ENCODE data around the gene CD207. TPM values are rescaled to one million over a fixed set of nuclear protein-coding genes. Genes with fewer than 3 reads are reported as not detected.
A peak's percentile ranks its signal among the peaks of the same experiment; 100 is the strongest.

The CD207 gene
- total RNA-seq, 1 donor from 2014 or later = under 0.01 TPM

DNA sequence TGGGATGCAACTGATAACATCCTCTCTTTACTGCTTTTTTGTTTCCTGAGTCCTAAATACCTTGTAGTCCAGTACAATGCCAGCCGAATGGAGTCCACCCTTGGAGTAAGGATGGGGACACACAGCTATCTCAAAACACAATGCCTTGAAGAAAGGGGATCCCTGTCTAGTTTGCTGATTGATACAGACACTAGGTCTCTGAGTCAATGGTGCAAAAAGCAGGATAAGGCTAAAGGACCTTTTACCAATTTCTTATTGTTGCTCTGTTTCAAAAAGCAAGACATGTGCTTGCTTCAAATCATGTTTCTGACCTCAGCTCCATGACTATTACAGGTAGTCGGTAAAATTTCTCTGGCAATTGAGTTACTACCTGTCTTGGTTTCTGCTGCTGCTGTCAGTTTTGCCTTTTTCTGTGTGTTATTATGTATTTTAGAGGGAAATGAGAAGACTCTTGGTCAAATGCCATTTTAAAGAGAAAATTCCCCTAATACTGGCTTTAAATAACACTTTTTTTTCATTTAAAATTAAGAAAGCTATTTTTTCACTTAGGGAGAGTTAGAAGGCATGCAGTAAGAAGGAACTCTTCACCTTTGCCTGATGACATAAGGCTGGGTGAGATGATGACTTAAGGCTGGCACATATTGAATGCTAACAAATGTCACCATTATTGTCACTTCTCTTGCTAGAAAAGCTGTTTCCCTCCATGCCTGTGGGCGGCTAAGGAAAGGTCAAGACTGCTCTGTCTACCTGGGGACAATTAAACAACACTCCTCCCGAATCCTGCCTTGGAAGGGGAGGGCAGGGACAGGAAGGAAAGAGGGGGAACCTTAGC, 40.2 kb downstream of the CD207 start:
- DNase-seq (ENCODE audit: low read depth in 2 of 2) = no peak

DNA sequence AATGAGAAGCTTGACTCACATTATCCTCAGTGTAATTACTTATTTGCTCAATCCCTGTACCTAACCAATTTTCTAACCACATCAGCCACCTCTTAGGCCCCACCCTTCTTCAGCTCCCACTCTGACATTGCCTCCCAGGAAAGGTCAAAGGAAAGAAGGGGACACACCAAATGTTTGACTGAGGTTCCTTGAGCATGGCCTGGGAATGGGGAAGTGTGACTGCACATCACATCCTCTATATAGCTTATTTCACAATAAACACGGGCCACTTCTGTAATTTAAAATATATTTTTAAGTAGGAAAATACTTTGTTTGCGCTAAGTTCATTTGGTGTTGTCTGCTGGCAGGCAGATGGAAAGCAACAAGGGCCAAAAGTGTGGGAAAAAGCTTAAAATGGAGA, 42.2 kb downstream of the CD207 start:
- no peak for DNase-seq (ENCODE audit: low read depth in 2 of 2)

DNA sequence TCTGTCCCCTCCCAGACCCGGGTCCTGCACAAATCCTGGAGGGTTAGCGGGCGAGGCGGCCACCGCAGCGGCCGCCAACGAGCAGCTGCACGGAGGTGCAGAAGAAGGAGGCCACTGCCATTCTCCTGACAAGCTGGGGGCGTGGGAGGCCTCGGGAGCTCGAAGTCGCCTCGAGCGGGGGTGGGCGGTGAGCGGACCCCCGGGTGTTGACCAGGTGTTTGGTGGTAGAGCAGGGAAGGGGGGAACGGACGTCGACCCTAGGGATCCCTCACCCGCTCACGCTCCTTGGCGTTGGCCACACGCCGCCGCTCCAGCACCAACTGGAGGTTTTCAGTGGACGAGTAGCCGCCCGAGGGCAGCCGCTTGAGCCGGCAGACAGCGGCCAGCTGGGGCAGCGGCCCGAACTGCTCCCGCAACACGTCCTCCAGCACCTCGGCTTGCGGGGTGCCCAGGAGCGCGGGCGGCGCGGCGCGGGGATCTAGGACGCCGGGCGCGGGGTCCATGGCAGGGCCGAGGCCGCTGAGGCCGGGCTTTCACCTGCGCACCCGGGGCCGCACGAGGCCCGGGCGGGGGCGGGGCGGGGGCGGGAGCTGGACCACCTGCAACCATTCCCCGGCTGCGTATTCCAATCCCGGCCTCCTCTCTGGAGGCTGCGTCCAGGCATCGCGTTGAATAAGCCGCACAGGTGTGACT, 45.3 kb downstream of the CD207 start, which contains the start of gene FIGLA:
FIGLA (minus strand) TSS at position 508 of the 693 bp plus-strand sequence; CDS start at position 503, 5 bp downstream.
- peak in 1 of 2 donors; percentile 4 for DNase-seq (ENCODE audit: low read depth in 2 of 2)

DNA sequence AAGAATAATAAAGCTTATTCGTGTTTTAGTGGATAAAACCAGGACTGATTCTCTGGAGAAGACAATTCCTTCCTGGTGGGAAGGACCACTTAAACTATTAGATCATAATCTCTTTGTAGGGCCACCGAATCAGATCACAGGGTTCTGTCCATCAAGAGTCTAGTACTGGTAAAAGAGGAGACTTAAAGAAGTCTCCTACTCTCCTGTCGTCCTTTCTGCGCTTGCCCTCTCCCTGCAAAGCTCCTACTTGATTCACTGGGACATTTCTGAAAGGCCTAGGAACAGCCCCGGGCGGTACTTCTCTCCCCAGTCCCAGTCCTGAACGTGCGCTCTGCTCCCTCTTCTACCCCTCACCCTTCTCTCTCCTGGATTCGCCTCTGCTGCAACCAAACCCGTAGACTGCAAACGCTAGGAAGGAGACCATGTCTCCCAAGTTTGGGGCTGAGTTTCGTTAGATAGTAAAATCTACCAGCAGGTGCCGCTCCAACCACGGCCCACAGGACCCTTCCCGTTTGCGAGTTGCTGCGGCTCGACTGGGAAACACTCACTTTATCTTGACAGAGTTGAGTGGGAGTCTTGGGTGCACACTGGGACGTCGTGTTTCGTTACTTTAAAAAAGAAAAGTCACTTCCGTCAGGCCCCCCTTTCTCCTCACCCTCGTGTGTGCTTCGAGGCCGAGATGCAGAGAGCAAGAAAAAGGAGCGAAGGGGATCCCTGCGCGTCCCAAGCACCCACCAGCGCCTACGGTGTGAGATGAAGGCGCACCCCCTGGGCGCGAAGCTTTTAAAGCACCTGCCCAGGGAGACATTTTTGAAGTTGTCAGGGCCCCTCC, 46.1 kb downstream of the CD207 start:
- DNase-seq (ENCODE audit: low read depth in 2 of 2) = peak; percentile 43 to 74

DNA sequence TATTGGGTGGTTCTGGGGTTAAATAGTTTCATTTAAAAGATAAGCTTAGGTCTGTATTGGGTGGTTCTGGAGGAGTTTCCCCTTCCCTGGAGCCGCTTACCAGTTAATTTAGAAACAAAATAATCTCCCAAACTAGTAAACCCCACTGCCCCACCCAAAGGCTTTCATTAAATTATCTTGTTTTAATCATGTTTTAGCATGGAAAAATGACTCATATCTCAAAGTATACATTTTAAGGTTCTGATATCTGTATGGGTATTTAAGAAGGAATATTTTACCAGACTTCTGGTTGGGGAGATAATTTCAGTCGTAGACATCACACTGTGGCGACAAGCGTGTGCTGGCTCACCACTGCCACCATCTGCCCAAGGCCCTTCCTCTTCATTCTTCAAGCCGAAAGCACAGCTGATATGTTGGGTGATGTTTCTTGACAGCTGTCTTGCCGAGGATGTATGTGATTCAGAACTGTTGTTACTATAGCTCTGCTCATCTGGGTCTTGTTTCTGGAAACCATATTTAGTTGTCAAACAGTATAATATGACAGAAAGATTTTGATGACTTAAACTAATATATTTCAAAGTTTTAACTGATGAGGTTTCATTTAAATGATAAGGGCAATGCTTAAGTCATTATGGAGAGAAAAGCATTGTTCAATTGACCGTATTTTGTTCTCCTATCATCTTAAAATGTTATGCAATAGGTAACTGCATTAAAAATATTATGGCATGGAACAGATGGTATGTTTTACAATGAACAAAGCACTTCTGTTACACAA, 50.3 kb downstream of the CD207 start:
- peak; percentile 32 to 53 for DNase-seq (ENCODE audit: low read depth in 2 of 2)

DNA sequence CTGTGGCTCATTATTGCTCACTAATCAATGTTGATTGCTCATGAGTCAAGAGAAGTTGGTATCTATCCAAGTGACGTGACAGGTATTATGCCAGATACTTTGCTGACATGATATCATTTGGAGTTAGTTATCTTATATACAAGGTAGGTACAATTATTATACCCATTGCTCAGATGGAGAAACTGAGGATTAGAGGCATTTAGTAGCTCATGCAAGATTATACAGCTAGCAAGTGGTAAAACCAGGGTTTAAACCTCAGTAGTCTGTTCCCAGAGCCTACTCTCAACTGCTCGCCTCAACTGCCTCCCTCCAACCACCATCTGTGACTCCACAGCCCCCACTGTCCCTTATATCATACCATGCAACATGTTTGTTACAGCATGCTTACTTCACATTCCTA, 51.3 kb downstream of the CD207 start:
- DNase-seq (ENCODE audit: low read depth in 2 of 2) = no peak

Other genes with a start within 250 kb of the CD207 start
- 8.0 and 23.4 TPM in 2 replicates for gene ADD2, start 67.6 kb downstream of the CD207 start, total RNA-seq
- 0.13 TPM in 1 of 2 replicates, not detected in the other for gene FIGLA, start 45.2 kb downstream of the CD207 start, total RNA-seq
- gene CLEC4F, start 15.2 kb downstream of the CD207 start, total RNA-seq = 0.13 TPM in 2 replicates
- gene VAX2, start 64.8 kb upstream of the CD207 start, total RNA-seq = not detected in 2 replicates
- gene ATP6V1B1, start 100.1 kb upstream of the CD207 start, total RNA-seq = 0.25 TPM in 1 of 2 replicates, not detected in the other
- 0.13 and 0.38 TPM in 2 replicates for gene ANKRD53, start 142.8 kb upstream of the CD207 start, total RNA-seq
- gene TEX261, start 159.1 kb upstream of the CD207 start, total RNA-seq = 22.2 and 31.5 TPM in 2 replicates
- gene NAGK, start 232.8 kb upstream of the CD207 start, total RNA-seq = 51.0 and 72.4 TPM in 2 replicates